Measurements from ENCODE around the gene VSTM4.

DNA sequence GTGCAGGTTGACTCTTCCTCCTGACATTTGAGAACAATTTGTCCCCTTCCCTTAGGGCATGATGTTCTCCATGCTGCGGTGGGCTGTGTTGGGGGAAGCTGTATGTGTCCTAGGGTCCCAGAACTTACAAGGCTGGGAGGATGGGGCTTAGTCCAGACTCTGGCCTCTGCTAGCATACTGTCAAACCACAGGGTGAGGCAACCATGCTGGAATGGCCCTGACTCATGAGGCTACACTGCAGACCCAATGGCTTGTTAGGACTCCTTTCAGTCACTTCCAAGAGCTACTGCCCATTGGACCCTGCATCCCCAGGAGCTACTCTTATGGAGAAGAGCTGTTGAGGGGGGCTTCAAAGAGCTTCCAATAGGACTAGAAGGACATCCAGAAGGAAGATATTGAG lies 38.6 kb upstream of the VSTM4 start:
- TF ChIP-seq, protein P1, sequence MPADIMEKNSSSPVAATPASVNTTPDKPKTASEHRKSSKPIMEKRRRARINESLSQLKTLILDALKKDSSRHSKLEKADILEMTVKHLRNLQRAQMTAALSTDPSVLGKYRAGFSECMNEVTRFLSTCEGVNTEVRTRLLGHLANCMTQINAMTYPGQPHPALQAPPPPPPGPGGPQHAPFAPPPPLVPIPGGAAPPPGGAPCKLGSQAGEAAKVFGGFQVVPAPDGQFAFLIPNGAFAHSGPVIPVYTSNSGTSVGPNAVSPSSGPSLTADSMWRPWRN (IDR thresholded peaks at IDR 0.05; ENCODE audit: low read depth), result no peak
- TF ChIP-seq, protein P2, sequence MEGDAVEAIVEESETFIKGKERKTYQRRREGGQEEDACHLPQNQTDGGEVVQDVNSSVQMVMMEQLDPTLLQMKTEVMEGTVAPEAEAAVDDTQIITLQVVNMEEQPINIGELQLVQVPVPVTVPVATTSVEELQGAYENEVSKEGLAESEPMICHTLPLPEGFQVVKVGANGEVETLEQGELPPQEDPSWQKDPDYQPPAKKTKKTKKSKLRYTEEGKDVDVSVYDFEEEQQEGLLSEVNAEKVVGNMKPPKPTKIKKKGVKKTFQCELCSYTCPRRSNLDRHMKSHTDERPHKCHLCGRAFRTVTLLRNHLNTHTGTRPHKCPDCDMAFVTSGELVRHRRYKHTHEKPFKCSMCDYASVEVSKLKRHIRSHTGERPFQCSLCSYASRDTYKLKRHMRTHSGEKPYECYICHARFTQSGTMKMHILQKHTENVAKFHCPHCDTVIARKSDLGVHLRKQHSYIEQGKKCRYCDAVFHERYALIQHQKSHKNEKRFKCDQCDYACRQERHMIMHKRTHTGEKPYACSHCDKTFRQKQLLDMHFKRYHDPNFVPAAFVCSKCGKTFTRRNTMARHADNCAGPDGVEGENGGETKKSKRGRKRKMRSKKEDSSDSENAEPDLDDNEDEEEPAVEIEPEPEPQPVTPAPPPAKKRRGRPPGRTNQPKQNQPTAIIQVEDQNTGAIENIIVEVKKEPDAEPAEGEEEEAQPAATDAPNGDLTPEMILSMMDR (IDR thresholded peaks at IDR 0.05 in 2 of 3, conservative IDR thresholded peaks at IDR 0.05 in 1 of 3; ENCODE audit: insufficient read depth in 2 of 3, low read depth in 1 of 3, low read length in 3 of 3), result no peak
